HuH-7.5 (cell line): ENCODE measurements around the gene TBC1D8.

Source experiments
- DNase-seq: peaks from one replicate; pipeline ENCODE4 v3.0.0; 2011; ENCODE audit warnings: low spot score

Gene TBC1D8

DNA sequence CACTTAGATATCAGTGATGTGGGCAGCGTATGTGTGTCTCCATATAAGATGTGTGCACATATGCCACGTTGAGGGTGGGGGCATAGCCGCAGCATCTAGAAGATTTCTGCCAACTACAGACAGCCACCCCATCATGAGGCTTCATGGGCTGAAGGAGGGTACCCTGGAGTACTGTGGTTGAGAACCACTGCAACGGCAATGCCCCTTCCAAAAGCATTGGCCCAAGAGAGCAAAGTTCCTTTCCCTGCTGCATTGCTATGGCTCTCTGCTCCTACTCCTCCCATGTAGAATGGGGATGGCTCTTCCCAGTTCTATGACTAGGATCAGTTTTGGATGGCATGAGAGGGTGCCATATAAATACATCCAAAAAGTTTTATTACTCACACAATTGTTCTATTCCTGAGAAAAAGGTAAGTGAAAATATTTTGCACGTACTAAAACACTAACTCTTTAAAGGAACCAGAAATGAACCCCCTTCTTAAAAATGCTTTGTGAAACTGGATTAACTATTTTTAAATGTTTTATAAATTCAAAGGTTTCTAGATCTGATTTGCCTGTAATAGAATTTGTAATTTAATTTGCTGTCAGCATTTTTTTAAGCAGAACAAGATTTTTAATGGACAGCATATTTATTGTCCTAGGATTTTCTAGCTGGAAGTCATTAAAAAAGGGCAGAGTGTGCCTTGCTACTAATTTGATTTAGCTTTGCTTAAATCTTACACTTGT, 153.5 kb downstream of the TBC1D8 start:
- DNase-seq, result no peak

DNA sequence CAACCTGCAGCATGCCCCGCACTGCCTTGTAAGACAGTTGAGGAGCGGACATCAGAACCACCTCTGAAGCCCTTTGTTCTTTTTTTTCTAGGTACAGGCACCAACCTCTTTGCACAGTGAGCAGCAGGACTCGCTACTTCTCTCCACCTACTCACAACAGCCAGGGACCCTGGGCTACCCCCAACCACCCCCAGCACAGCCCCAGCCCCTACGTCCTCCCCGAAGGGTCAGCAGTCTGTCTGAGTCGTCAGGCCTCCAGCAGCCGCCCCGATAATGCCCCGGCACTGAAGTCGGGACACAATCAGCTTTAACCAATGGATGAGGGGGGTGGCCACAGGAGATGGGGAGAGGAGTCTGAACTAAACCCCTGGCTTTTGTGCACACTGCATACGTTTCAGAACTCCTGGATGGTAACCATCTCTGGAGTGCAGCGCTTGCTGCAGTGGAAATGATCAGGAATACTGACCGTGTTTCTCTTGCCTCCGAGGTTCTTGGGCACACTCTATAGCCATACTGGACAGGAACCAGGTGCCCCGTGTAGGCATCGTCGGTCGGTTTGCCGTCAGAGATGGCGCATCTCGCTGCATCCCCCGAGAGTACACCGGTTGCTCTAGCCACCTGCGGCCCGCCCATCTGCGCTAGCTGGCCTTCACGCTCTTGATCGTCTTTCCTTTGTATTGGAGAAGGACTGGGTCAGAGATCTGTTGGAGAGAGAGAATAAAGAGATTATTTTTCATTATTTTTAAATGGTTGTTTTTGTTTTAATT, 155.7 kb downstream of the TBC1D8 start:
- DNase-seq, result no peak

DNA sequence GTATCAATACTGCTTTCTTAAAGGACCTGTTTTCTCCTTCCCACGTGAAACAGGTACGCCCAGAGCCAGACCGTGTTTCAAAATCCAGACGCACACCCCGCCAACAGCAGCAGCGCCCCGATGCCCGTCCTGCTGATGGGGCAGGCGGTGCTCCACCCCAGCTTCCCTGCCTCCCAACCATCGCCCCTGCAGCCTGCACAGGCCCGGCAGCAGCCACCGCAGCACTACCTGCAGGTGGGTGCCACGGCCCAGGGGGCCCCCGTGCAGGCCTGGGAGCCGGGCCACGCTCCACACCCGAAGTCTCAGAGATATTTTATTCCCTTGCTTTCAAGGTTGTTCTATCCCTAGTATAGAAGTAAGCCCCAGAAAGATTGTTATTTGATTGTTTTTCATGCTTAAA, 157.9 kb downstream of the TBC1D8 start:
- DNase-seq, result no peak

DNA sequence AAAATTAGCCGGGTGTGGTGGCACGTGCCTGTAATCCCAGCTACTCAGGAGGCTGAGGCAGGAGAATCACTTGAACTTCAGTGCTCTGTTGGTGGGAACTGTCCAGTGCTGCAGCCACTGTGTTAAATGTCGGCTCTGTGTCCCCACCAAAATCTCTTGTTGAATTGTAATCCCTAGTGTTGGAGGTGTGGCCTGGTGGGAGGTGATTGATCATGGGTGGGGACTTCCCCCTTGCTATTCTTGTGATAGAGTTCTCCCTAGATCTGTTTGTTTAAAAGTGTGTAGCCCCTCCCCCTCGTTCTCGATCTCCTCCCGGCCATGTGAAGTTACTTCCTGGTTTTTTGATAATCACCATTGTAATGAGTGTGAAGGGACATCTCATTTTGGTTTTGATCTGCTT, 158.9 kb downstream of the TBC1D8 start:
- no peak for DNase-seq

DNA sequence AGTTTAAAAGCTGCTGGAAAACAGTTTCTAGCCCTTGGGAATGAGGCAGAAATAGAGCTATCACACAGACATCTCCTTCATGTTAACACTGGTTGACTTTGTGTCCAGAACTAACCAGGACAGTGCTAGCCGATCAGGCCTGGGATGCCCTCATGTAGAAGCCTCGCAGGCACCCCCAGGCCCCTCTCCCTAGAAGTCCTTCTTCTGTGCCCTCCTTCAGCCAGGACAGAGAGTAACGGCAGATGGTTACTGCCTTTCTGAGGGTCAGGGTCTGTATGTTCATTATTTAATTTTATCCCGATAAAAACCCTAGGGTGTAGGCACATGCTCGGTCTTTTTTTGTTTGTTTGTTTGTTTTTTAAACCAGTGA, 159.8 kb downstream of the TBC1D8 start:
- no peak for DNase-seq

DNA sequence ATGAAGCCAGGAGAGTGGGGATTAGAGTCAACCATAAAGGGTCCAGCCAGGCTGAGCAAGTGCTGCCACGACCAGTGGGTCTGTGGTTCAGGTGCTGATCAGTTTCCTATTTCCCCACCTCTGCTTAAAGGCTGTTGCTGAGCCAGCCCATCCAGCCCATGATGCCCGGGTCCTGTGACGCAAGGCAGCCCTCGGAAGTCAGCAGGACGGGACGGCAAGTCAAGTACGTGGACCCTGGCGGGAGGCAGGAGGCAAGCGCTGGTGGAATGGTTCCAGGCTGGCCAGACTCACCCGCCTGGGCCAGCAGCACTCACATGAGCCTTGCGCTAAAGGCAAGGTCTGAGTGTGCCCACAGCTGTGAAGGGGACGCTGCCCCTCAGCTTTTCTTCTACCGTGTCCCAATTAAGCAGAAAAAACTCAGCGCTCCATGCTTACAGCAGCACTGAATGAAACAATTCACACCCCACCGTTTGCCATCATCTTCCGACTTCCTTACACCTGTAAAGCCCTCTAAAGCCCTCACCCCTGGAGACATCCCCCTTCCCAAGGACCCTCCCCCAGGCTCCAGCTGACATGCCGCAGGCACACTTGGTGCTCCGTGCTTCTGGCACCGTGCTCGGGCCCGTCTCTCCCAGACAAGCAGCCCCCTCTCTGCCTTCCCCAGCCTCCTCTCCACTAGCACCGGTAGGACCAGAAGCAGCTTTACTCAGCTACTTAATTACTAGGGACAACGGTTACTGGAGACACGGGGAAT, 160.4 kb downstream of the TBC1D8 start:
- no peak for DNase-seq

DNA sequence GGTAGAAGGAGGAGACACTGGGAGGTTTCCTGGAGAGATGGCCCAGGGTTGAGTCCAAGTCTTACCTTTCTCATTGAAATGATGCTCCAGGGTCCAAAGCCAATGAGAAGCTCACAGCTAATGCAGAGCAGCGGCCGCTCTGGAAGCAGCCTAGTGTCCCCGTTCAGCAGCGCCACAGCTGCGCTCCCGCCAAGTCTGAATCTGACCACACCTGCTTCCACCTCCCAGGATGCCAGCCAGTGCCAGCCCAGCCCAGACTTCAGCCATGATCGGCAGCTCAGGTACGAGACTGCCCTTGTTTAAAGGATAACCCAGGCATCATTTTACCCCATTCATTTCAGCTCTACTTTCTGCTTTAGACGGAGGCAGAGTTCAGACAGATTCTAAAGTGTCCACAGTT, 161.0 kb downstream of the TBC1D8 start:
- DNase-seq, result no peak

DNA sequence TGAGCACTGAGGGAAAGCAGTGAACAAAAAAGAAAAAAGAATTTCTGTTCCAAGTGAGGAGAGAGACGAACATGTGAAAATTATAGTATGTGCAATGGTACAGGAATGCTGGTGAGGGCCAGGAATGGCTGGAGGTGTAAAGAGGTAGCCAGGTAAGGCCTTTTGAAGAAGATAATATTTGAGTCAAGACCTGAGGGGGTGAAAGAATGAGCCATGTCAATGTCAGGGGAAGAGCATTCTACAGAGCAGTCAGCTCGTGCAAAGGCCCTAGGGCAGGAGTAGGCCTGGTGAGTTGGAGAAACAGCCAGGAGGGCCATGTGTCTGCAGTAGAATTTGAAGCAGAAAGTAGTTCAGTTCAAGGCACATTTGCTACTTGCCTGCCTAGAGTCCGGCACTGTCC, 161.5 kb downstream of the TBC1D8 start:
- no peak for DNase-seq

DNA sequence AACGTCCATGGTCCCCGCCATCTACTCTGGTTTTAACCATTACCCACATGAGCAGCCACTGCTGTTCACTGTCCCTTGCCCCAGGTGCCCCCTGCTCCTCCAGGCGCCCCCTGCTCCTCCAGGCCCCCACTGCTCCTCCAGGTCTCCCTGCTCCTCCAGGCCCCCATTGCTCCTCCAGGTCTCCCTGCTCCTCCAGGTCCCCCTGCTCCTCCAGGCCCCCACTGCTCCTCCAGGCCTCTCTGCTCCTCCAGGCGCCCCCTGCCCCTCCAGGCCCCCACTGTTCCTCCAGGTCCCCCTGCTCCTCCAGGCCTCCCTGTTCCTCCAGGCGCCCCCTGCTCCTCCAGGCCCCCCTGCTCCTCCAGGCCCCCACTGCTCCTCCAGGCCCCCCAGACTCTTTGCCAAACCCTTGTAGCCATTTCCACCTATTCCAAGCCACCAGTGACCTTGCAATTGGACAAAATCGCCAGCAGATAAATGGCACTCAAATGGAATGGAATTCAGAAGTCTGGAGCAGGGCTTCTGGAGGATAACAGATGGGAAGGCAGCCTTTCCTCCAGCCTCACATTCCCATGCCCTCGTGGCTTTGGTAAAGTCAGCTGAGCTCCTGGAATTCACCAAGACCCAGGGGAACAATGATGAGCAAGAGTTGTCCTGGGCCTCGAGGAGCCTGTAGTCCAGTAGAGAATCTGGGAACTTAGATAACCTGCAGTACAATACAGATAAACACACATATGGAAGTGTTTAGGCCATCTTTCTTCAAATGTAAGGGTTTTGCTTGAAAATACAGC, 162.4 kb downstream of the TBC1D8 start:
- no peak for DNase-seq

DNA sequence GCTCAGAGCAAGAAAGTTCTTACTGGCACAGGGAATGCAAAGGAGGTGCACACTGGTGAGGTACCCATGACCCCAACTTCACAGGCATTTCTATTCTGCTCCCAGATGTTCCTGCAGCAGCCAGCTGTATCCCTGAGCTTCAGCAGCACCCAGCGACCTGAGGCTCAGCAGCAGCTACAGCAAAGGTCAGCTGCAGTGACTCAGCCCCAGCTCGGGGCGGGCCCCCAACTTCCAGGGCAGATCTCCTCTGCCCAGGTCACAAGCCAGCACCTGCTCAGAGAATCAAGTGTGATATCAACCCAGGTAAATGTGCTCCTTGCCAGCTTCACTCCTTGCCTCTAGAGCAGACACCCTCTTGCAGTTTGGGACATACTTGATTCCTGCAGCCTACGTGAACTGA, 163.2 kb downstream of the TBC1D8 start:
- no peak for DNase-seq

DNA sequence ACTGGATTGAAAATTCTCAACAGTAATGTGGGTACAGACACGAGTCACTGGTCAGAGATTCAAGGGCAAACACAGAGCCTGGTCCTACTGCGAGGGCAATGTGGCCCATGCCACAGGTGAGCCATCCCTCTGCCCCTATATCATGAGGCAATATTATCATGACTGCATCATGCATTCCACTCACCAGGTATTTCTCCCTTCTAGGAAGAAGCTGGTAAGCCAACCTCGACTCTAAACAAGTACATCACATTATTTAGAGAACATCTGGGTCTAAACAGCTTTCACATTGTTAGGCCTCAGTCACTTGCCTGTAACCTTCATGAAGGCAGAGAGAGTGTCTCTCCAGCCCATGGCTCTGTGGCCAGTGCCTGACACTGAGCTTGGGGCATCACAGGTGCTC, 163.6 kb downstream of the TBC1D8 start:
- DNase-seq, result no peak

DNA sequence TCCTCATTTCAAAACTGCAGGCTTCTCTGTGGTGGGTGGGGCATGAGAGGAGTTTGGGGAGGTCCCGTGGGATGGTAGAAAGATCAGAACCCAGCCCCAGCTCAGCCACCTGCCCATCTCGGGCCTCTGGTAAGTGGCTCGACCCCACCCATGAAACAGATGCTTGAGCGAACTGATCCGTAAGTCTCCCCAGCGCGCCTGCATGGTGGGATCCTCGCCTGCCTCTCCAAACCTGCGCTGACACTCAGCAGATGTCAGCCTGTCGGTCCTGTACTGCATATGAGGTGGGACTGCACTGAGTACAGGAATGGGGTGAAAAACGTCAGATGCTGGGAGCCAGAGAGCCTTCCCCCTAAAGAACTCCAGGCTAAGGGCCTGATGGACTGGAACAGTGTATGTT, 165.0 kb downstream of the TBC1D8 start:
- no peak for DNase-seq

DNA sequence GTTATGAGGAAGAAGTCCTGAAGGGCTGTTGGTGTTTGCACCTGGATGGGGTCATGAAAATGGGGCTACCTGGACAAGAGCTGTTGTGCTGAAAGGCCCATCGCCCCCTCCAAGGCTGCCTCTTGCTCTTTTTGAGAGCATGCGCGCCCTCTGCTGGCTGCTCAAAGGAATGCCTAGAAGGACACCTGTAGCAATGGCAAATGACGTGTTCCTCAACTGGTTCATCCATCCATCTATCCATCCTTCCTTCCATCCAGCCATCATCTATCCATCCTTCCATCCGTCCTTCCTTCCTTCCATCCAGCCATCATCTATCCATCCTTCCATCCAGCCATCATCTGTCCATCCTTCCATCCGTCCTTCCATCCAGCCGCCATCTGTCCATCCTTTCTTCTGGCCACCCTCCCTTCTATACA, 166.3 kb downstream of the TBC1D8 start:
- peak; percentile 80 for DNase-seq

DNA sequence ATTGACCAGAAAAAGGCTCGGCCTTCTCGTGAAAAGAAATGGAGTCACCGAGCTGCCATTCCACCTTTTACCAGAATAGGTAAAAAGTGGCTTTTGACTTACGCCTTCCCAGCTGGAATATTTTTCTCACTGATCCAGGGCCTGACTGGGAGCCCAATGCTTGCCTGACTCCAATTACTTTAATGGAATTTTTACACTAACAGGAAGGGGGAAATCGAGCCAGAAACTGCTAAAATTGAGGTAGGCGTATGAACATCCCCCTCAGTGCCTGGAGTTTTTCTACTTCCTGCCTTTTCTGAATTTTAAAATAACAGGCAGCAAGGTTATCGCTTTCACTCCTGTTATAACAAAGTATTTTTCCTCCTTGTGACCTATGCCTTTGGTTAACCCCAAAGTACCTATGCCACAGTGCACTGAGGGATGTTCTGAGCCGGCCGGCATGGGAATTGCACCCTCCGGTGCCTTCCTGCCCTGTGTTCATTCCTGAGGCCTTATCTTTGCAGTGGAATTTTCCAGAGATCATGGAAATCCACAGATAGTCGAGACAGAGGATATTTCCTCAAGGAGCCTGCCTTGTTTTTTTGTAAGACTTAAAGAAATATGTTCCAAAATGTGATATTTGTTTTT, 167.4 kb downstream of the TBC1D8 start:
- peak; percentile 65 for DNase-seq

DNA sequence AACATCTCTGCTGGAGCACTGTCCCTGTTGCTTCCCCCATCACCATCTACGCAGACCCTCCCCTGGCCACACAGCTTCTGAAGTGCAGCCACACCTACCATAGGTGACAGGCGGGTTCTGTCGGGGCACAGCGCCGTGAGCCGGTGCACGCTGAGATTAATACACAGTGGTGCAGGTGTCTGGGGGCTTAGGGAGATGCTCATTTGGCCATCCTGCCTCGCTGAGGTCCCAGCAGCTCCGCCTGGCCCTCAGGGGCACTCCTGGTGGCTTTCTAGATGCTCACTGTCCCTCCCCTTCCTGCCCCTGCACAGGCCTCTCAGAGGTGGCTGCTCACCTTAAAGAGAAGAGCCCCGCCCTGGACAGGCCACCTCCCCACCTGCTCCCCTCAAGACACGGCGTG, 168.0 kb downstream of the TBC1D8 start:
- DNase-seq, result no peak

DNA sequence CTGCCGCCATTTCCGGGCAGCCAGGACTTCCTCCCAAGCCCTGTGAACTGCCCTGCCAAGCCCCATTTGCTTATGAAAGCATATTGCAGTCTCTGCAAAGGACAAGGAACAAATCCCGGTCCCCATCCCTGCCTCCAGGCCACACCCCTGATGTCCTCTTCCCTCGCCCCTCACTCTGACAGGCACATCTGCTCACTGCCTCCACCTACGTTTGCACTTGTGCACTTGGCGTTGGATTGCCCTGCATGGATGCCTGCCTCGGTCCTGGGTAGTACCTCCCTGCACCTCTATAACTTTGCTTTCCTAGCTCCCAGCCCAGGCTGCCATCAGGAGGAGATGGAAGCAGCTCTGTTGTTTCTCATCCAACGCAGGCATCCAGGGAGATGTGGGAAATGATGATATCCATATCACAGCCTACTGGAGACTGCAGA, 168.7 kb downstream of the TBC1D8 start:
- DNase-seq, result no peak

DNA sequence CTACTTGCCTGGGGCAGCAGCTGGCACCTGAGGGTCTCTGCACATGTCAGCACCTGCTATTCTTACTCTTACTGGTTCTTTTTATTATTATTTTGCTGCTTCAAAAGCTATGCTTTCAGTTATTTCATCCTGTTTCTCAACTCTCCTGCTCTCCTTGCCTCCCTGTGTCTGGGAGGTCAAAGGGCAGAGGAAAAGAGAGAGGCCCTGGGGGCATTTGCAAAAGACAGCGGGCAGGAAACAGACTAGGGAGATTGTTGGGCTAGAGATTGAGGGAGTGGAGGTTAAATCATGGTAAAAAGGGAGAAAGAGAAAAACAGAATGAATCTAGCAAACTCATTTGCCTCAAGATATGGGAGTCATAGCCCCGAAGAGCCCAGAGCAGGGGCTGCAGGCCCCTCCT, 170.2 kb downstream of the TBC1D8 start:
- no peak for DNase-seq

DNA sequence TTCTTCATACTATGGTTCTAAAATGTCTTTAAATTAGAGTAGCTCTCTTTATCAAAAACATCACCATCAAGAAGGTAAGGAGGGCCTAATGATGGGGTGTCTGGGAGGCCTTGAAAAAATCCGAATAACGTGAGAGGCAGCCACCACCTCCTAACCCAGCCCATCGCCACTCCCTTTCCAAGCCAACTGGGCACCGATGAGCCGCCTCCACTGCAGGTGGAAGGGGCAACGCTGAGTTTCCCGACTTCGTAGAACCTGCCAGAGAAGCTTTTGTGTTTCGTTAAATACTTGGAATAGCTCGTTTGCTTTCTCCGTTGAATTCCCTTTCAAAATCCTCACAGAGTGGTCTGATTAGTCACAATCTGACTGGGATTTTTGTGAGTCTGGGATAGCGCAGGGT, 171.1 kb downstream of the TBC1D8 start:
- no peak for DNase-seq

DNA sequence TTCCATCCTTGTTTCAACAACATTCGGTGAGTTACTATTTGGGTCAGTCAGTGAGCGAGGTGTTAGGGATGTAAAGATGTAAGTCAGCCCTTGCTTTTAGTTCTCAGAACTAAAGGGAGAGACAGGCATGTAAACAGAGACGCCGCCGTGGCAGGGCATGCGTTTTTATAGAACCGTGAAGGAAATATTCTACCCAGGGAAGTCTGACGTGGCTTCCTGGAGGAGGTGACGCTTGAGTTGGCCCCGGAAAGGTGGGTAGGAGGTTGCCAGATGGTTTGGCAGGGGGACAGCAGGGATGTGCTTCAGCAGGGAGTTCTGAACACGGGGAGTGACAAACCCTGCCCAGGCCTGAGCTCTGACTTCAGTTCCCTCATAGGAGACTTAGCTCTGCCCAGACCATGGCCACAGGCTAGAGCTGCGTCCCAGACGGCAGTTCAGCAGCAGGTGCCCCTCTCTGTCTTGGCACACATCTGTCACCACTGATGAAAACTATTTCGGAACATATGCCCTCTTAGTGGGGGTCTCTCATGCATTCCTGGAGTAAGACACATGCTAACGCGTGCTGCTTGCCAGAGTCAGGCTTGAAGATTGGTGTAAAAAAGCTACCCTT, 172.5 kb downstream of the TBC1D8 start:
- DNase-seq, result no peak

DNA sequence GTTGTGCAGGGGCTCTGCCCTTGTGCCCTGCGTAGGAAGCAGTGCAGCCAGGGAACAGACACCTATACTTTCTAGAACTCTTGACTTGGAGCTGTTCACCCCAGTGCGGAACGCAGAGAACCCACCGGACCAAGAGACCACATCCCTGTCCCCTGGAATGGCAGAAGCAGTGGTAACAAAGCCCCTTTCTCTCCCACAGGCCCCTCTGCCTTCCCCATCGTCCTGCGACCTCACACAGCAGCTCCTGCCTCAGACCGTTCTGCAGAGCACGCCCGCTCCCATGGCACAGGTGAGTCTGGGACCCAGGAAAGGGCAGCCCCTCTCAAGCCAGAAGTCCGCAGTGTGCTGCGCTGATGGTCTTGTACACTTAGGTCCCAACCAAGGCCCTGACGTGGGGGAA, 173.7 kb downstream of the TBC1D8 start:
- DNase-seq, result no peak

DNA sequence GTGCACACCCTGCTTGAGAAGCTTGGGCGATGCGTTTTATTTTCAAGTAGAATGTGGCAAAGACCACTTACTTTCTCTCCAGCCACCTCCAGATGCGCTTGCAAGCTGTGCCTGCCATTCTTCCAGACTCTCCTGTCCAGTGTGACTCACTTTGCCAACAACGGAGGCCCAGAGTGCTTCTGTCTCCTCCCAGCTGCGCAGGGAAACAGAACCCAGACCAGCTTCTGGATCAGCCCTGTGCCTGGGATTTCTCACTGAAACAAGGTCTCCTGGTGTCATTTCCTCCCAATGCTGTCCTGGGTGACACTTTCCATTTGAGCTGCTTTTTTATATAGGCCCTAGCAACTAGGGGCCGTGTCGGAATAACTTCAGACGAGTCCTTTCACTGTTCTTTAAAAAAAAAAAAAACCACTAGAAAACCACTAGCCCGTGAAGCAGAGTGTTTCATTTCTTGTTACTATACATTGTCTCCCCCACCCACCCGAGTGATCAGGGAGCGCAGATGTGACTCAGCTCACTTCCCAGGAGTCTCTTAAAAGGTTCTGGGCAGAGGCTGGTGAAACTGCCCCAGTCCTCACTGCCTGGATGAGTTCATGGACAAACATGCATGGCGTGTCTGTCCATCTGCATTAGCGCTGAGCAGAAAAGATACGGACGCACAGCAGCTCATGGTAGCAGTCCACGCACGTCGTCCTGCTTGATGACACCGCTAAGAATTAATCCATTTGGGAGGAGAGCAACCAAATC, 174.4 kb downstream of the TBC1D8 start:
- no peak for DNase-seq
